ENCODE results near the gene LRRC7.
"Not testable (repeated sequence)": the region's sequence is repeated elsewhere in the genome, so short reads cannot be mapped to it uniquely, and the experiment has no call there.

Gene LRRC7

DNA sequence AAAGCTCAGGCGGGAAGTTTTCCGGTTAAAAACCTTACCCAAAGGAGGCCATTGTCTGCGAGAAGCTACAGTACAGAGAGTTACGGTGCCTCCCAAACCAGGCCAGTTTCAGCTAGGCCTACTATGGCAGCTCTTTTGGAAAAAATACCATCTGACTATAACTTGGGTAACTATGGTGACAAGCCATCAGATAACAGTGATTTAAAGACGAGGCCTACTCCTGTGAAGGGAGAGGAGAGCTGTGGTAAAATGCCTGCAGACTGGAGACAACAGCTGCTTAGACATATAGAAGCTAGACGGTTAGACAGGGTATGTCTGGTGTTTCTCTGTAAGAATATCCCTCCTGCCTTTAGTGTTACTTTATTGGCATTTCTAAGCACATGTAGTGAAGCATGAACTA is 471.8 kb downstream of the LRRC7 start:
- Mint-ChIP-seq H3K4me3 (no peak overlapping the region), H3K9me3 (no peaks in the 10 kb centered on the region), H3K27ac (no peak overlapping the region), H3K27me3 (no peaks in the 10 kb centered on the region), H3K36me3 (ENCODE audit: low read depth) (no peaks in the 10 kb centered on the region), H3K4me1 (ENCODE audit: low read depth) (no peaks in the 10 kb centered on the region)
- no peak for DNase-seq

DNA sequence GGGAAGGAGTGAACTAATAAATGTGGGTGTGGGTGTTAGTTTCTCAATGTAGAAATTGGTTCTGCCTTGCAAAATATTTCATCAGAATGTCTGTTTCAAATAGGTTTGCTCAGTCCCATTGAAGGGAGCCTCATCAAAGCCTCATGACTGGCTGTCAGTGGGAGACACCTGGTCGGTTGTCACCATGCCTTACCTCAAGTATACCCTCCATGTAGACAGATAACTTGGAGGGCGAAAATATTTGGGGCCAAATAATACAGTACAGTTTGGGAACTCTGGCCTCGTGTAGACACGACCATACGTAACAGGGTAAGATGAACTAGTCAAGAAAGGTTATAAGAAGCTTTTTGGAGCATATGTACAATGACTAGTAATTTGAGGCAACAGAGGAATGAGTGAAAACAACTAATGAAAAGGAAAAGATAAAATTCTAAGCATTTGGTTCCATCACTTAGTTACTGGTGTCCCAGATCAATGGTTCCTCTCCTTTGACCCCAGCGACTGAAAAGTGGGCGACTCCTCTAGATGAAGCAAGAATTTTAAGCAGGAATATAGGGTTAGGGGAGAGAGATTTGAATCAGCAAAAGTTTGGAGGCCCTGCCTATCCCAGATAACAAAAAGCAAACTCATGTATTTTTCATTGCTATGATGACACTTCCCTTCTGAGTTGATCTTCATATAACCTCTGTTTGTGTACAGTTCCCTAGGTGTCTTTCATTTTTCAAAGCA is 473.8 kb downstream of the LRRC7 start:
- Mint-ChIP-seq H3K4me3 (no peak overlapping the region), H3K4me1 (ENCODE audit: low read depth) (no peaks in the 10 kb centered on the region), H3K27me3 (no peaks in the 10 kb centered on the region), H3K27ac (no peak overlapping the region), H3K36me3 (ENCODE audit: low read depth) (no peaks in the 10 kb centered on the region), H3K9me3 (no peaks in the 10 kb centered on the region)
- DNase-seq: no peak

DNA sequence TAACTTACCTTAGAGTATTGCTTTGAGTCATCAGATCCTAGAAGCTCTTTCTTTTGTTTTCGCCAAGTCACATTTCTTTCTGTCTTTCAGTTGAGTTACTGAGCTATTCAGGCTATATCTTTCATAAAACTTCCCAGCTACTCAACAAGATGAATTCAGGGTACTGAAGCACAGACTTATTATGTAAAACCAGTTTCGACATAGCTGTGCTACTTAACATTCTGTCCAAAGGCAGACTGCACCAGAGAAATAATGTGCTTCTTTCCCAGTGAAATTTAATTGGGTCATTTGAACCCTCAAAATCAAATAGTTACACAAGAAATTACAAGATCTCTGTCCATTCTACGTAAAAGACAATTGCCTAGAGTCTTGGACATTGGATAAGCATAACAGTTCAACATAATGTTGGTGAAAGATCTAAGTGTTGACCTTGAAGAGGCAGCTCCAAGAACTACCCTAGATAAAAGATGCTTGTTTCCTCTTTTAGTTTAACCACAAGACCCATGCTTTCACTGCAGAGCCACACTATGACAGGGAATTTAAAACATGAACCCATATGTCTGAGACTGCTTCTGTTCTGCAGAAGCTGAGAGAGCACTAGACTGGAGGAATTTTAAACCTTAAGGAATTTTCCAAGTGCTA is 474.5 kb downstream of the LRRC7 start:
- no peaks in the 10 kb centered on the region for H3K4me1 Mint-ChIP-seq (ENCODE audit: low read depth)
- no peak for DNase-seq
- no peaks in the 10 kb centered on the region for H3K27me3 Mint-ChIP-seq
- H3K4me3 Mint-ChIP-seq: no peak overlapping the region
- no peaks in the 10 kb centered on the region for H3K36me3 Mint-ChIP-seq (ENCODE audit: low read depth)
- H3K27ac Mint-ChIP-seq: no peak overlapping the region
- H3K9me3 Mint-ChIP-seq: no peaks in the 10 kb centered on the region

DNA sequence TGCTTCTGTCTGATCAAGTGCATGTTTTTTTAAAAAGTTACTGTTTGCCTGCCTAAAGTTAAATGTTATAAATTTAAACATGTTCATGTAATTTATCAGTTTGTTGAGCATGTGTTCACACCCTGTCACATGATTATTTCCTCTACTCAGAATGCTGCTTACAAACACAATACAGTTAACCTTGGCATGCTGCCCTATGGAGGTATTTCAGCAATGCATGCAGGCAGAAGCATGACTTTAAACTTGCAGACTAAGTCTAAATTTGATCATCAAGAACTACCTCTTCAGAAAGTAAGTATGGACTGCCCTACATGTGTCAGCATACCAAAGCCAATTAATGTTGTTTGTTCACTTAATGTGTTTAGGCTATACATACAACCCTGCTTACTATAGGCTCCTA is 476.1 kb downstream of the LRRC7 start:
- no peak for DNase-seq
- Mint-ChIP-seq H3K4me3 (no peak overlapping the region), H3K27me3 (no peaks in the 10 kb centered on the region), H3K27ac (no peak overlapping the region), H3K4me1 (ENCODE audit: low read depth) (no peaks in the 10 kb centered on the region), H3K36me3 (ENCODE audit: low read depth) (no peaks in the 10 kb centered on the region), H3K9me3 (no peaks in the 10 kb centered on the region)

DNA sequence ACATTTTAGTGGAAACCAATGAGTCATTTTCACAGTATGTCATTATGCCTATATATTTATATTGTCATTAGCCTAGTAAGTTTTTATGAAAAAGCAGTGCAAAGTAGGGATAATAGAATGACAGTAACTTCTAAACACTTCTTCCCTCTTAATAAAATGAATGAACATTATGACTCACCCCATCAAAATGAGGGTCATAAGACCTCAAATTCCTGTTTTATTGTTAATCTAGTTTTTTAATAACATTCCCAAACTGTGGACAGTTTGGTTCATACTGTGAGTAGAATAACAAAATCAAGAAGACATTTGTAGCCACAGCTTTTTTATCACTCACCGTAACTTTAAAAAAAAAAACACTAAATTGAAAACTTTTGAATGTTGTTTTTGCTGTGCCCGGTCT is 477.1 kb downstream of the LRRC7 start:
- no peak overlapping the region for H3K4me3 Mint-ChIP-seq
- H3K36me3 Mint-ChIP-seq (ENCODE audit: low read depth): no peaks in the 10 kb centered on the region
- DNase-seq: no peak
- H3K4me1 Mint-ChIP-seq (ENCODE audit: low read depth): no peaks in the 10 kb centered on the region
- H3K27ac Mint-ChIP-seq: no peak overlapping the region
- no peaks in the 10 kb centered on the region for H3K9me3 Mint-ChIP-seq
- no peaks in the 10 kb centered on the region for H3K27me3 Mint-ChIP-seq

DNA sequence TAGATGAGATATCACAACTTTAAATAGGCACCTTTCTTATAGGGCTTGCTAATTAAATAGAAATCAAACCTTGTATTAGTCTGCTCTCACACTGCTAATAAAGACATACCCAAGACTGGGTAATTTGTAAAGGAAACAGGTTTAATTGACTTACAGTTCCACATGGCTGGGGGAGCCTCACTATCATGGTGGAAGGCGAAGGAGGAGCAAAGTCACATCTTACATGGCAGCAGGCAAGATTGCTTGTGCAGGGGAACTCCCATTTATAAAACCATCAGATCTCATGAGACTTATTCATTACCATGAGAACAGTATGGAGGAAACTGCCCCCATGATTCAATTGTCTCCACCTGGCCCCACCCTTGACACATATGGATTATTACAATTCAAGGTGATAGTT is 477.9 kb downstream of the LRRC7 start:
- not testable (repeated sequence) for H3K9me3 Mint-ChIP-seq; H3K27ac Mint-ChIP-seq; H3K27me3 Mint-ChIP-seq; DNase-seq; H3K4me3 Mint-ChIP-seq; H3K4me1 Mint-ChIP-seq (ENCODE audit: low read depth); H3K36me3 Mint-ChIP-seq (ENCODE audit: low read depth)

DNA sequence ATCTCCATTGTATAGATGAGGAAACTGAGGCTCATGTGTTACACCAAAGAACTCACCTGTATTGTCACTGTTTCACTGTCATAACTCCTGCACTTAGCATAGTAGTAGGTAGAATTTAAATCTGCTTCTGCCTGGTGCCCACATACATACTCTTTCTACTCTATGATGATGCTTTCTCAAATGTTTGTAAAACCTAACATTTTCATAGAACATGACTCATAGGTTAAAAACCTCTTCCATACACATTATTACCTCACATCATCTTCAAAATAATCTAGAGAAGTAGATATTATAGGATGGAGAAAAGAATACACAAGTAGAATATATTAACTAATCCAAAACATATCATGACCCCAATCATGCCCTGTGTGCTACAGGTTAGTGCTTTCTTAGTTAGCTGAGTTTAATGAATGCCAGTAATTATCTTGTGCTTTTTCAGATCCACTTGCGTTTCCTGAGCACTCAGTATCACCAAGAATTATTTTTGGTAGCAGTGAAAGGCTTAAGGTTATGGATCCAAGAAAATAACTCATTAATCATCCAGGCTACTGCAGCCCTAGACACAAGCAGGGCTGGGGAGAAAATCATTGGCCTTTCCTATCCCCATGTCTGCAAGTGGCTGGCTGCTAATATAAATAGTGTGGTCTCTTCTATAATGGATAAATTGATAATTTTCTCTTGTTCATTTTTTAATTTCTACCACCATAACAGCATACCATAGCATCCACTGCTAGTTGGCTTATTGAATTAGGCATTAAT is 480.8 kb downstream of the LRRC7 start:
- H3K27me3 Mint-ChIP-seq: no peaks in the 10 kb centered on the region
- no peak overlapping the region for H3K27ac Mint-ChIP-seq
- no peak for DNase-seq
- H3K9me3 Mint-ChIP-seq: no peaks in the 10 kb centered on the region
- H3K36me3 Mint-ChIP-seq (ENCODE audit: low read depth): no peaks in the 10 kb centered on the region
- no peaks in the 10 kb centered on the region for H3K4me1 Mint-ChIP-seq (ENCODE audit: low read depth)
- no peak overlapping the region for H3K4me3 Mint-ChIP-seq

DNA sequence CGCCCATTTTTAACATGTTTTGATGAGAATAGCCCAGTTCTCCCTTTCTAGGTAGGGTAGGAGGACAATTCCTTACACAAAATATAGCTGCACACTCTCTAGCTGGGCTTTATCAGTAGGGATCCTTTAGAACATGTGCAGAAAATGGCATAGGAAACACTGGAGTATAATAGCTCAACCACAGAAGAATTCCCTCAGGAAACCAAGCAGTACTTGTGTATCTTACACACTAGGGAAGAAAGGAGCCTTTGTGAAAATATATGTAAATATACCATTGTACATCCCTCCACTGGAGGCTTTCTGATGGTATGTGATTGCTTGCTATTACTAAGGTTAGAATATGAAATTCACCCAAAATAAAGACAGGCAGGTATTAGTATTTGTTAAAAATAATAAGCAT is 484.2 kb downstream of the LRRC7 start:
- Mint-ChIP-seq H3K9me3 (no peaks in the 10 kb centered on the region), H3K4me1 (ENCODE audit: low read depth) (no peaks in the 10 kb centered on the region), H3K4me3 (no peak overlapping the region), H3K36me3 (ENCODE audit: low read depth) (no peaks in the 10 kb centered on the region), H3K27ac (no peak overlapping the region), H3K27me3 (no peaks in the 10 kb centered on the region)
- DNase-seq: no peak

DNA sequence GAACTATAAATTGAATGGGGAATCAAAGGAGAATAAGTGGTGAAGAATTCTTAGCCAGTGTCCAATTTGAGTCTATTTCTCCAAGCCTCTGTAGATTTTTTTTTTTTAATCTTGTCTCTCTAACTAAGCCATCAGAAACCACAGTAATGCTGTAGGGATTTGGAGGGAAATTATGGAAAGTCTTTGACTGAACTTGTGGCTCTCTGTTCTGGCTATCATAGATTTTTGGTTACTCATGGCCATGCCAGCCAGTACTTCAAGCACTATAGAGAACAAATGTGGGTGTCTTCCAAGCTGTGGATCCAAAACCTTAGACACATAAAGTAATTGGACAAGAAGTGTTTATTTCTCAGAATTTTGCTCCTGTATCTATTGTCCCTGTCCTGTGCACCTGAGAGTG is 489.8 kb downstream of the LRRC7 start:
- H3K4me3 Mint-ChIP-seq: no peak overlapping the region
- no peaks in the 10 kb centered on the region for H3K27me3 Mint-ChIP-seq
- no peaks in the 10 kb centered on the region for H3K36me3 Mint-ChIP-seq (ENCODE audit: low read depth)
- no peaks in the 10 kb centered on the region for H3K9me3 Mint-ChIP-seq
- no peak for DNase-seq
- no peaks in the 10 kb centered on the region for H3K4me1 Mint-ChIP-seq (ENCODE audit: low read depth)
- no peak overlapping the region for H3K27ac Mint-ChIP-seq

DNA sequence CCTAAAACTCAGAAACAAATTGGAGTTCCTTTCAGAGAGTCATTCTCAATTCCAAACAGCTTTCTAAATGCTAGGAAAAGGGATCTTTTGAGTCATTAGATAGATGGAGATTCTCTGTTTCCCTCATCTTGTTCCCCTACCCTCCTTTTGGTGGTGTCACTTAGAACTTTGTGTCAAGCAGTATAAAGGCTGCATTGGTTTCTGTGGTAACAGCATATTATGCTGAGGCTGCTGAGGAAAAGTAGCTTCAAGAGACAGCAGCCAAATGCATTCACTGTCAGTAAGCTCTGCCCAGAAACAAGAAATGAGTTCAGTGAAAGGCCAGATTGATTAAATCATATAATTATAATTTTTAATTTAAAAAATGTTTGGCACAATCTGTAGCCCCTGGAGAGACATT is 493.5 kb downstream of the LRRC7 start:
- Mint-ChIP-seq H3K27ac (no peak overlapping the region), H3K9me3 (no peaks in the 10 kb centered on the region), H3K36me3 (ENCODE audit: low read depth) (no peaks in the 10 kb centered on the region), H3K4me3 (no peak overlapping the region), H3K4me1 (ENCODE audit: low read depth) (no peaks in the 10 kb centered on the region), H3K27me3 (no peaks in the 10 kb centered on the region)
- DNase-seq: no peak

DNA sequence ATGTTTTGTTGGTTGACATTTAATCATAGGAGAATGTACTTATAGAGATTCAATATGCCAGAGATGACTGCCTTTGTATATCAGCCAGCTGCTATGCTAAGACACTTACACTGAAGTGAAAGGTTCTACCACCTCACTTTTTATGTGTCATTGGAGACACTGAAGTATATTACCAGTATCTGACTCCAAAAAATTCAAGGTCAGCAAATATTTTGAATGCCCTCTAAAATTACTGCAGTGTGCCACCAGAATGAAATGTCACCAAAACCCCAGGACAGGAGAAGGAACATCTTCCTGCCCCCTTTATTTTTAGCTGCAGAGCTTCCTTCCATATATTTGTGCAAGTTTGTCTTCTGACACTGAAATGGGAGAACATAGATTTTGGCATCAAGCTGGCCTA is 496.1 kb downstream of the LRRC7 start:
- Mint-ChIP-seq H3K27me3 (no peaks in the 10 kb centered on the region), H3K9me3 (no peaks in the 10 kb centered on the region)

DNA sequence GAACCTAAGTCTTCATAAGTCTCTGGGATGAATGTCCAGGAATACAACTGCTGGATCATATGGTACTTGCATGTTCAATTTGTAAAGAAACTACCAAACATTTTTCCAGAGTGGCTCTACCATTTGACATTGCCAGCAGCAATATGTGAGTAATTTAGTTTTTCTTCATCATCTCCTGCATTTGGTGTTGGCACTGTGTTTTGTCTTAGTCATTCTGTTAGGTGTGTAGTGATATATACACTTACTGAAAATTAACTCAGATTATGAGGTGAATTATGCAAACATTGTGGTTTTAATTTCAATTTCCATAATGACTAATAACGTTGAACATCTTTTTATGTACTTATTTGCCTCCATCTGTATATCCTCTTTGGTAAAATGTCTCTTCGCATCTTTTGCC is 499.0 kb downstream of the LRRC7 start:
- no peak overlapping the region for H3K27ac Mint-ChIP-seq
- no peak for DNase-seq
- no peaks in the 10 kb centered on the region for H3K9me3 Mint-ChIP-seq
- H3K27me3 Mint-ChIP-seq: no peaks in the 10 kb centered on the region
- H3K36me3 Mint-ChIP-seq (ENCODE audit: low read depth): no peaks in the 10 kb centered on the region
- no peak overlapping the region for H3K4me3 Mint-ChIP-seq
- H3K4me1 Mint-ChIP-seq (ENCODE audit: low read depth): no peaks in the 10 kb centered on the region

More for the DNA sequence above, 496.1 kb downstream of the LRRC7 start:
- Mint-ChIP-seq H3K4me3 (no peak overlapping the region), H3K36me3 (ENCODE audit: low read depth) (no peaks in the 10 kb centered on the region), H3K4me1 (ENCODE audit: low read depth) (no peaks in the 10 kb centered on the region), H3K27ac (no peak overlapping the region)
- DNase-seq: no peak

DNA sequence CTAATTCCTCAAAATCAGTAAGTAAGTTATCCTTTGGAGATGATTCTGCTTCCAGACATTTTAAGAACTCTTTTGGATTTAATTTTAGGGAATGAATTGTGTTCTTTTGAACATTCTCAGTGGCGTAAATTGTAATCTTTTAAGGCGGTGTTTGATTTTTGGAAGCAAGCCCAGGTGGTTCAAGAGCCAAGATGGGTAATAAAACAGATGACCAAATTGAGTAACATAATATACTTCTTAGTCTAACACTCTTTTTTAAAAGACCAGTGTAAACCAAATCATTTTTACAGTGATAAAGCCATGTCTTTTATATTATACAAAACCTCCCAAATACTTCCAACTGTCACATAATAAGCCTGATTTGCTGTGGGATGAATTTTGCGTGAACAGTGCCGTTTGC is 503.9 kb downstream of the LRRC7 start:
- no peaks in the 10 kb centered on the region for H3K36me3 Mint-ChIP-seq (ENCODE audit: low read depth)
- H3K27me3 Mint-ChIP-seq: no peaks in the 10 kb centered on the region
- no peak overlapping the region for H3K27ac Mint-ChIP-seq

DNA sequence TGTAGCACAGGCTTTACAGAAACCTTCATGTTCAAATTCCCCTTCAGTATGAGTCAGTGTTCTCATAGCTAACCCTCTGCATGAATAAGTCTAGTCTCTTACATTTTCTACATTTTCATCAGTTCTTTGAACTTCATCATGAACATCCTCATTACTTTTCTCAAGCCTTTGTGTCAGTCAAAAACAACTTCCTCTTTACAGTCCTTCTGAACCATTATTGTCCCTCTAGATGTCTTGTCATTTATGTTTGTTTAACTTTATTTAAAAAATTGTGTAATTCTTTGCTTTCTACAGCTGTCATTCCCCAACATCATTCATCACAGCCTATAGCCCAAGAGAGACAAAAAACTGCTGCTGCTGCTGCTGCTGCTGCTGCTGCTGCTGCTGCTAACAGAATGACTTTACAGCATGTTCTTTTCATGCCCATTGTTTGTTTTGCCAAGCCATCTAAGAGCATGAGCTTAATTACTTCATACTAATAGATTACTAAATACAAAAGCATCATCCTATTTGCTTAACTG is 504.6 kb downstream of the LRRC7 start:
- Mint-ChIP-seq H3K9me3 (no peaks in the 10 kb centered on the region), H3K4me1 (ENCODE audit: low read depth) (no peaks in the 10 kb centered on the region), H3K4me3 (no peak overlapping the region), H3K27me3 (no peaks in the 10 kb centered on the region), H3K27ac (no peak overlapping the region), H3K36me3 (ENCODE audit: low read depth) (no peaks in the 10 kb centered on the region)
- no peak for DNase-seq

More for the DNA sequence above, 503.9 kb downstream of the LRRC7 start:
- DNase-seq: no peak
- H3K4me3 Mint-ChIP-seq: no peak overlapping the region
- no peaks in the 10 kb centered on the region for H3K4me1 Mint-ChIP-seq (ENCODE audit: low read depth)
- H3K9me3 Mint-ChIP-seq: no peaks in the 10 kb centered on the region

DNA sequence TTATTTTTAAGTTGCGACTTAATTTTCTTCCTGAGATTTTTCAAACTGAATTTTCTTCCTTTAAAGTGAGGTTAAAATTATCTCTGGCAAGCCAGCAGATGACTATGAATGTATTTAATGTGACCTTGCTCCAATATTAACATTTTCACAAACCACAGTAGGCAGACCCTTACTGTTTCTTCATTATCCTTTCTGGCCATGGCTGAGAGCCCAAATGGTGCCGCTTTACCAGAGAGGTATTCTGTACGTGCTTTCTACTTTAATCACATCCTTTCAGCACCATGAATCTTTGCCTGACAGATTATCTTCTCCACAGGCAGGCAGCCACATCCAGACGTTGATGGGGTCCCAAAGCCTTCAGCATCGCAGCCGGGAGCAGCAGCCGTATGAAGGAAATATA is 508.0 kb downstream of the LRRC7 start:
- H3K27me3 Mint-ChIP-seq: no peaks in the 10 kb centered on the region
- no peak overlapping the region for H3K27ac Mint-ChIP-seq
- H3K9me3 Mint-ChIP-seq: no peaks in the 10 kb centered on the region
- H3K36me3 Mint-ChIP-seq (ENCODE audit: low read depth): no peaks in the 10 kb centered on the region
- H3K4me3 Mint-ChIP-seq: no peak overlapping the region
- DNase-seq: no peak
- no peaks in the 10 kb centered on the region for H3K4me1 Mint-ChIP-seq (ENCODE audit: low read depth)

Measured in activated T-cell treated with anti-CD3 and anti-CD28 coated beads, Interleukin-2, amount 50 U/mL, for 24 hours (primary cell).